HepG2 (cell line): ENCODE data around the gene DGKG. TPM values are rescaled to one million over a fixed set of nuclear protein-coding genes. Genes with fewer than 3 reads are reported as not detected.

Experiments used
- ASH2L ChIP-seq: fragments of 300-600, 200-600 bp; sonication (generic); IDR thresholded peaks from 2 replicates; pipeline ENCODE4 v1.7.0; 2017; ENCODE audit warnings: low read depth, mild to moderate bottlenecking, moderate library complexity, mixed read lengths, low read length; ENCODE audit not compliant: insufficient read length
- CEBPG ChIP-seq: IDR thresholded peaks from 2 replicates; pipeline ENCODE4 v1.6.1; 2016
- EP300 ChIP-seq, 3 experiments: sonication (generic) in 1 of 3; formaldehyde crosslinking in 1 of 3; IDR thresholded peaks; 2 replicates each; pipeline versions ENCODE4 v1.5.1 to v1.6.1; 2011 to 2020; ENCODE audit warnings: low read depth in 2 of 3, low read length in 2 of 3, borderline replicate concordance in 1 of 3, improper control_type of control experiment in 1 of 3, mild to moderate bottlenecking in 1 of 3, missing genetic modification reagents in 1 of 3, moderate library complexity in 1 of 3
- ERF ChIP-seq: IDR thresholded peaks from 2 replicates; pipeline ENCODE4 v1.6.1; 2018; ENCODE audit warnings: missing biosample characterization, missing genetic modification reagents
- EZH2 ChIP-seq: conservative IDR thresholded peaks from 2 replicates; pipeline ENCODE4 v1.6.1; 2012; ENCODE audit warnings: mild to moderate bottlenecking, low read depth, low read length, moderate library complexity
- FOSL2 ChIP-seq: sonication (generic); formaldehyde crosslinking; IDR thresholded peaks from 2 replicates; pipeline ENCODE4 v1.4.0; 2020; ENCODE audit warnings: missing genetic modification reagents
- GATAD2A ChIP-seq: IDR thresholded peaks from 2 replicates; pipeline ENCODE4 v1.6.1; 2016
- HMGA1 ChIP-seq: sonication (generic); formaldehyde crosslinking; conservative IDR thresholded peaks from 2 replicates; pipeline ENCODE4 v1.4.0; 2020; ENCODE audit warnings: missing genetic modification reagents
- KAT8 ChIP-seq: IDR thresholded peaks from 2 replicates; pipeline ENCODE4 v1.6.1; 2016; ENCODE audit warnings: missing genetic modification reagents, missing compliant biosample characterization
- KLF6 ChIP-seq: IDR thresholded peaks from 2 replicates; pipeline ENCODE4 v1.8.0; 2016; ENCODE audit warnings: missing biosample characterization, missing genetic modification reagents
- LCORL ChIP-seq, 2 experiments: fragments of 450-650 bp in 1 of 2; sonication (generic) in 1 of 2; formaldehyde crosslinking in 1 of 2; IDR thresholded peaks; 2 replicates each; pipeline versions ENCODE4 v1.5.0 to v1.6.1; 2017 to 2020; ENCODE audit warnings: antibody characterized with exemption in 1 of 2, missing genetic modification reagents in 1 of 2
- MAFG ChIP-seq: sonication (generic); formaldehyde crosslinking; IDR thresholded peaks from 2 replicates; pipeline ENCODE4 v1.5.1; 2020; ENCODE audit warnings: mild to moderate bottlenecking, missing genetic modification reagents
- NCOA2 ChIP-seq: sonication (generic); formaldehyde crosslinking; IDR thresholded peaks from 2 replicates; pipeline ENCODE4 v1.8.0; 2022; ENCODE audit warnings: inconsistent platforms
- PPARG ChIP-seq: conservative IDR thresholded peaks from 2 replicates; pipeline ENCODE4 v1.6.1; 2016; ENCODE audit warnings: missing biosample characterization, missing genetic modification reagents
- PRMT3 ChIP-seq: sonication (generic); formaldehyde crosslinking; IDR thresholded peaks from 2 replicates; pipeline ENCODE4 v1.8.1; 2022; ENCODE audit warnings: low read depth, mild to moderate bottlenecking, moderate library complexity, missing genetic modification reagents, borderline replicate concordance
- SAP130 ChIP-seq: IDR thresholded peaks from 2 replicates; pipeline ENCODE4 v1.6.1; 2016; ENCODE audit warnings: low read depth
- TCF7 ChIP-seq: sonication (generic); IDR thresholded peaks from 2 replicates; pipeline ENCODE4 v1.6.1; 2016; ENCODE audit warnings: antibody characterized with exemption, low read depth
- XRCC5 ChIP-seq: fragments of 200-400 bp; formaldehyde crosslinking; optimal IDR thresholded peaks from 2 replicates; pipeline ENCODE3; 2017; ENCODE audit warnings: mild to moderate bottlenecking, low read length
- ZBTB20 ChIP-seq: sonication (generic); formaldehyde crosslinking; IDR thresholded peaks from 2 replicates; pipeline ENCODE4 v1.8.1; 2023; ENCODE audit warnings: missing genetic modification reagents, low read depth, mild to moderate bottlenecking, borderline replicate concordance
- ZFP36L2 ChIP-seq: sonication (generic); formaldehyde crosslinking; IDR thresholded peaks from 2 replicates; pipeline ENCODE4 v1.4.0; 2020; ENCODE audit warnings: missing genetic modification reagents
- ZNF432 ChIP-seq: sonication (generic); formaldehyde crosslinking; IDR thresholded peaks from 2 replicates; pipeline ENCODE4 v1.5.0; 2020; ENCODE audit warnings: missing genetic modification reagents, mild to moderate bottlenecking, borderline replicate concordance
- ZNF530 ChIP-seq: sonication (generic); formaldehyde crosslinking; IDR thresholded peaks from 2 replicates; pipeline ENCODE4 v1.5.0; 2020; ENCODE audit warnings: low read depth, mild to moderate bottlenecking, missing genetic modification reagents
- ZNF747 ChIP-seq: sonication (generic); formaldehyde crosslinking; IDR thresholded peaks from 2 replicates; pipeline ENCODE4 v1.8.1; 2023; ENCODE audit warnings: missing genetic modification reagents, mild to moderate bottlenecking, borderline replicate concordance
- ZSCAN31 ChIP-seq: sonication (generic); formaldehyde crosslinking; IDR thresholded peaks from 2 replicates; pipeline ENCODE4 v1.5.0; 2020; ENCODE audit warnings: low read depth, mild to moderate bottlenecking, missing genetic modification reagents
- polyA plus RNA-seq, 8 experiments: library from polyadenylated mRNA; depleted of rRNA in 3 of 8; stranded (reverse) in 7 of 8; unstranded in 1 of 8; fragments of >200 nt; fragmentation: Illumina TruSeq in 4 of 8; extraction: Trizol in 4 of 8; gene quantifications; 2 replicates each; pipeline versions ENCODE4 v1.2.1 to v1.2.3, GENCODE V29; 2011 to 2016; ENCODE audit warnings: low read depth in 4 of 8, missing spikeins in 1 of 8, mixed read lengths in 1 of 8; ENCODE audit not compliant: insufficient read depth in 1 of 8
- total RNA-seq, 5 experiments: library from RNA; depleted of rRNA; stranded (reverse); fragments of >200 nt; fragmentation: Illumina TruSeq; extraction: Trizol; gene quantifications; 2 replicates each; pipeline ENCODE4 v1.2.3, GENCODE V29; 2016; ENCODE audit warnings: low read depth in 1 of 5
- TF ChIP-seq, protein P1 (sequence below): sonication (generic); formaldehyde crosslinking; IDR thresholded peaks from 2 replicates; pipeline ENCODE4 v1.4.0; 2020; ENCODE audit warnings: mild to moderate bottlenecking, missing genetic modification reagents, borderline replicate concordance
- TF ChIP-seq, protein P2 (sequence below): sonication (generic); formaldehyde crosslinking; IDR thresholded peaks from 2 replicates; pipeline ENCODE4 v1.5.0; 2020; ENCODE audit warnings: missing genetic modification reagents
- TF ChIP-seq, protein P3 (sequence below): IDR thresholded peaks from 2 replicates; pipeline ENCODE4 v1.6.1; 2016

Gene DGKG
- total and polyA plus RNA-seq, 2 of the 13 experiments (the other 11 are each of a cell fraction or from before 2014, with no cell fraction given), result 3.8 to 6.2 TPM

DNA sequence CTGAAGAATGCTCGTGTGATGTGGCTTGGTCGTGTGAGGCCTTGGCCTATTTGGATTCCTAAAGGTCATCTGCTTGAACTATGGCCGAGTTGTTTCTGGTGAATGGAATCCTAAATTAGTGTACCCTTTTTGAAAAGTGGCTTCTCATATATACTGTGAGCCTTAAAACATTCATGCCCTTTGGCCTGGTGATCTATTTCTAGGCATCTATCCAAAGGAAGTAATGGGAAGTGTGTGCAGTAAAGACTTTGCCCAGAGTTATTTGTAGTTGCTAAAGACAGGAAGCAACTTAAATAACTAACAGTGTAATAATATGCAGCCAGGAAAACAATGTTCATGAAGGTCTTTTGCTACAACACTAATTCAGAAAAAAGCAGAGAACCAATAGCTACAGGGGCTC is 3.0 kb downstream of the DGKG start (continued):
- TF ChIP-seq, protein P1, sequence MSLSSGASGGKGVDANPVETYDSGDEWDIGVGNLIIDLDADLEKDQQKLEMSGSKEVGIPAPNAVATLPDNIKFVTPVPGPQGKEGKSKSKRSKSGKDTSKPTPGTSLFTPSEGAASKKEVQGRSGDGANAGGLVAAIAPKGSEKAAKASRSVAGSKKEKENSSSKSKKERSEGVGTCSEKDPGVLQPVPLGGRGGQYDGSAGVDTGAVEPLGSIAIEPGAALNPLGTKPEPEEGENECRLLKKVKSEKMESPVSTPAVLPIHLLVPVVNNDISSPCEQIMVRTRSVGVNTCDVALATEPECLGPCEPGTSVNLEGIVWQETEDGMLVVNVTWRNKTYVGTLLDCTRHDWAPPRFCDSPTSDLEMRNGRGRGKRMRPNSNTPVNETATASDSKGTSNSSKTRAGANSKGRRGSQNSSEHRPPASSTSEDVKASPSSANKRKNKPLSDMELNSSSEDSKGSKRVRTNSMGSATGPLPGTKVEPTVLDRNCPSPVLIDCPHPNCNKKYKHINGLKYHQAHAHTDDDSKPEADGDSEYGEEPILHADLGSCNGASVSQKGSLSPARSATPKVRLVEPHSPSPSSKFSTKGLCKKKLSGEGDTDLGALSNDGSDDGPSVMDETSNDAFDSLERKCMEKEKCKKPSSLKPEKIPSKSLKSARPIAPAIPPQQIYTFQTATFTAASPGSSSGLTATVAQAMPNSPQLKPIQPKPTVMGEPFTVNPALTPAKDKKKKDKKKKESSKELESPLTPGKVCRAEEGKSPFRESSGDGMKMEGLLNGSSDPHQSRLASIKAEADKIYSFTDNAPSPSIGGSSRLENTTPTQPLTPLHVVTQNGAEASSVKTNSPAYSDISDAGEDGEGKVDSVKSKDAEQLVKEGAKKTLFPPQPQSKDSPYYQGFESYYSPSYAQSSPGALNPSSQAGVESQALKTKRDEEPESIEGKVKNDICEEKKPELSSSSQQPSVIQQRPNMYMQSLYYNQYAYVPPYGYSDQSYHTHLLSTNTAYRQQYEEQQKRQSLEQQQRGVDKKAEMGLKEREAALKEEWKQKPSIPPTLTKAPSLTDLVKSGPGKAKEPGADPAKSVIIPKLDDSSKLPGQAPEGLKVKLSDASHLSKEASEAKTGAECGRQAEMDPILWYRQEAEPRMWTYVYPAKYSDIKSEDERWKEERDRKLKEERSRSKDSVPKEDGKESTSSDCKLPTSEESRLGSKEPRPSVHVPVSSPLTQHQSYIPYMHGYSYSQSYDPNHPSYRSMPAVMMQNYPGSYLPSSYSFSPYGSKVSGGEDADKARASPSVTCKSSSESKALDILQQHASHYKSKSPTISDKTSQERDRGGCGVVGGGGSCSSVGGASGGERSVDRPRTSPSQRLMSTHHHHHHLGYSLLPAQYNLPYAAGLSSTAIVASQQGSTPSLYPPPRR (CRISPR knock-in tag), result peak; percentile 25; the same call in 1 of the 2 replicates
- TF ChIP-seq PPARG (CRISPR knock-in tag) (peak; percentile 99), EZH2 (no peak), CEBPG (CRISPR knock-in tag) (peak; percentile 46), ZSCAN31 (no peak), KLF6 (CRISPR knock-in tag) (no peak), ZBTB20 (CRISPR knock-in tag) (peak; percentile 94; the same call in 1 of the 2 replicates), GATAD2A (CRISPR knock-in tag) (peak; percentile 45), TCF7 (peak; percentile 20; the same call in 1 of the 2 replicates), ERF (CRISPR knock-in tag) (peak; percentile 42; the same call in 1 of the 2 replicates), ASH2L (no peak), PRMT3 (no peak), EP300 (IDR thresholded peaks at IDR 0.05; ENCODE audit: low read depth in 2 of 2, low read length in 2 of 2) (peak in 1 of 2 experiments; percentile 60; a peak in 2 of 4 replicates), EP300 (CRISPR knock-in tag; IDR thresholded peaks at IDR 0.05; ENCODE audit: borderline replicate concordance) (no peak), KAT8 (CRISPR knock-in tag) (no peak), ZNF747 (CRISPR knock-in tag) (0 out of 2 replicates have a peak, but pooled peaks have one; percentile 31), LCORL (IDR thresholded peaks at IDR 0.05) (no peak), LCORL (CRISPR knock-in tag; IDR thresholded peaks at IDR 0.05) (no peak), ZNF432 (CRISPR knock-in tag) (no peak), ZNF530 (CRISPR knock-in tag) (no peak), ZFP36L2 (CRISPR knock-in tag) (no peak), NCOA2 (CRISPR knock-in tag) (peak; percentile 49), SAP130 (CRISPR knock-in tag) (peak; percentile 35), MAFG (no peak), HMGA1 (CRISPR knock-in tag) (no peak), FOSL2 (no peak), XRCC5 (no peak)
- TF ChIP-seq, protein P2, sequence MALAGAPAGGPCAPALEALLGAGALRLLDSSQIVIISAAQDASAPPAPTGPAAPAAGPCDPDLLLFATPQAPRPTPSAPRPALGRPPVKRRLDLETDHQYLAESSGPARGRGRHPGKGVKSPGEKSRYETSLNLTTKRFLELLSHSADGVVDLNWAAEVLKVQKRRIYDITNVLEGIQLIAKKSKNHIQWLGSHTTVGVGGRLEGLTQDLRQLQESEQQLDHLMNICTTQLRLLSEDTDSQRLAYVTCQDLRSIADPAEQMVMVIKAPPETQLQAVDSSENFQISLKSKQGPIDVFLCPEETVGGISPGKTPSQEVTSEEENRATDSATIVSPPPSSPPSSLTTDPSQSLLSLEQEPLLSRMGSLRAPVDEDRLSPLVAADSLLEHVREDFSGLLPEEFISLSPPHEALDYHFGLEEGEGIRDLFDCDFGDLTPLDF (CRISPR knock-in tag), result no peak
- TF ChIP-seq, protein P3, sequence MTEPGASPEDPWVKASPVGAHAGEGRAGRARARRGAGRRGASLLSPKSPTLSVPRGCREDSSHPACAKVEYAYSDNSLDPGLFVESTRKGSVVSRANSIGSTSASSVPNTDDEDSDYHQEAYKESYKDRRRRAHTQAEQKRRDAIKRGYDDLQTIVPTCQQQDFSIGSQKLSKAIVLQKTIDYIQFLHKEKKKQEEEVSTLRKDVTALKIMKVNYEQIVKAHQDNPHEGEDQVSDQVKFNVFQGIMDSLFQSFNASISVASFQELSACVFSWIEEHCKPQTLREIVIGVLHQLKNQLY (CRISPR knock-in tag), result peak; percentile 57; the same call in 1 of the 2 replicates
